HG03139 (cell line): ENCODE results near the gene MDP1.
"Not testable (repeated sequence)": the region's sequence is repeated elsewhere in the genome, so short reads cannot be mapped to it uniquely, and the experiment has no call there.

ENCODE experiments used
- ATAC-seq: cut with Tn5 transposase; IDR thresholded peaks from one replicate; pipeline ENCODE4 v1.9.1; 2021; ENCODE audit not compliant: unreplicated experiment

MDP1 gene

GRCh38 chr14:24232121-24232644 lies 16.3 kb upstream of the MDP1 start, which contains the start of gene NEDD8:
Gene NEDD8, minus strand, starts transcription at chr14:24232367. Its CDS starts 100 bp downstream, at chr14:24232267.
- peak; percentile 63 for ATAC-seq

GRCh38 chr14:24231263-24232120 lies 15.6 kb upstream of the MDP1 start:
- no peak for ATAC-seq

- no peak for ATAC-seq
These were observed 13.0 kb upstream of the MDP1 start for GRCh38 chr14:24228902-24229301.

- no peak for ATAC-seq
These were observed 10.6 kb upstream of the MDP1 start for GRCh38 chr14:24226473-24226872.

- no peak for ATAC-seq
These were observed 8.8 kb upstream of the MDP1 start for GRCh38 chr14:24224618-24225071.

GRCh38 chr14:24222987-24223386 lies 7.1 kb upstream of the MDP1 start:
- ATAC-seq, result not testable (repeated sequence)

- no peak for ATAC-seq
These were observed 3.7 kb upstream of the MDP1 start for GRCh38 chr14:24219521-24219920.

- ATAC-seq, result no peak
These were observed 3.2 kb upstream of the MDP1 start for GRCh38 chr14:24219080-24219479.

- ATAC-seq, result not testable (repeated sequence)
These were observed 1.0 kb upstream of the MDP1 start for GRCh38 chr14:24216876-24217275.

GRCh38 chr14:24216345-24216699 lies 456 bp upstream of the MDP1 start:
- ATAC-seq, result no peak

- ATAC-seq, result no peak
These were observed 1.8 kb downstream of the MDP1 start for GRCh38 chr14:24213866-24214662.

- peak; percentile 68 for ATAC-seq
These were observed 2.7 kb downstream of the MDP1 start, which contains the start of gene CHMP4A for GRCh38 chr14:24212924-24213865. Gene CHMP4A, minus strand, starts transcription at chr14:24213488. Its CDS starts 49 bp downstream, at chr14:24213439.

GRCh38 chr14:24211311-24211710 lies 4.6 kb downstream of the MDP1 start:
- ATAC-seq, result no peak

- no peak for ATAC-seq
These were observed 8.2 kb downstream of the MDP1 start for GRCh38 chr14:24207625-24208024.

GRCh38 chr14:24207104-24207551 lies 8.7 kb downstream of the MDP1 start:
- ATAC-seq, result no peak

GRCh38 chr14:24206260-24207103 lies 9.4 kb downstream of the MDP1 start:
- no peak for ATAC-seq

GRCh38 chr14:24204163-24205146 lies 11.4 kb downstream of the MDP1 start:
- ATAC-seq, result no peak

GRCh38 chr14:24203249-24203886 lies 12.5 kb downstream of the MDP1 start:
- not testable (repeated sequence) for ATAC-seq
